K562 (cell line): ENCODE data around the gene TKT. TPM values are rescaled to one million over a fixed set of nuclear protein-coding genes. Genes with fewer than 3 reads are reported as not detected.

ENCODE experiments used
- CREM ChIP-seq: IDR thresholded peaks from 2 replicates; pipeline ENCODE4 v1.6.1; 2014; ENCODE audit warnings: antibody characterized with exemption, low read depth
- FOXM1 ChIP-seq, 2 experiments: fragments of 450-650 bp in 1 of 2; sonication (generic) in 1 of 2; formaldehyde crosslinking in 1 of 2; IDR thresholded peaks; 2 replicates each; pipeline versions ENCODE4 v1.6.1 to v1.9.0; 2017 to 2022; ENCODE audit warnings: low read depth in 2 of 2, mild to moderate bottlenecking in 2 of 2, missing genetic modification reagents in 1 of 2, moderate library complexity in 1 of 2
- HDAC6 ChIP-seq: IDR thresholded peaks from 2 replicates; pipeline ENCODE4 v1.6.1; 2012; ENCODE audit warnings: low read depth, mild to moderate bottlenecking, control low read depth, inconsistent platforms, low read length, moderate library complexity
- MAX ChIP-seq: sonication (generic); formaldehyde crosslinking; IDR thresholded peaks from 2 replicates; pipeline ENCODE4 v1.9.0; 2022; ENCODE audit warnings: mild to moderate bottlenecking, missing genetic modification reagents
- MTA3 ChIP-seq: fragments of 450-650 bp; formaldehyde crosslinking; IDR thresholded peaks from 2 replicates; pipeline ENCODE4 v1.6.1; 2017; ENCODE audit warnings: mild to moderate bottlenecking, borderline replicate concordance
- MXD1 ChIP-seq: fragments of 250-450 bp; sonication (Bioruptor Pico); IDR thresholded peaks from 2 replicates; pipeline ENCODE4 v1.8.0; 2021; ENCODE audit warnings: borderline replicate concordance, mild to moderate bottlenecking, moderate library complexity; ENCODE audit not compliant: poor library complexity, severe bottlenecking
- NKRF ChIP-seq: fragments of 450-650 bp; IDR thresholded peaks from 2 replicates; pipeline ENCODE4 v1.6.1; 2016; ENCODE audit warnings: borderline replicate concordance
- RBM22 ChIP-seq: fragments of 200-400 bp; formaldehyde crosslinking; IDR thresholded peaks from 2 replicates; pipeline ENCODE4 v1.6.1; 2018; ENCODE audit warnings: low read length, low read depth; ENCODE audit not compliant: poor library complexity, severe bottlenecking
- RBM34 ChIP-seq: fragments of 200-400 bp; formaldehyde crosslinking; IDR thresholded peaks from 2 replicates; pipeline ENCODE4 v1.6.1; 2018; ENCODE audit warnings: low read length, borderline replicate concordance; ENCODE audit not compliant: insufficient read depth
- RNF219 ChIP-seq: fragments of 250-450 bp; sonication (Bioruptor Pico); IDR thresholded peaks from 2 replicates; pipeline ENCODE4 v1.5.0; 2022; ENCODE audit warnings: mild to moderate bottlenecking
- STAT6 ChIP-seq: sonication (generic); formaldehyde crosslinking; IDR thresholded peaks from 2 replicates; pipeline ENCODE4 v1.8.1; 2023; ENCODE audit warnings: mild to moderate bottlenecking, missing genetic modification reagents
- TBP ChIP-seq: optimal IDR thresholded peaks from 2 replicates; pipeline ENCODE3; 2011; ENCODE audit warnings: low read depth, low read length, improper control_type of control experiment
- TRIM28 ChIP-seq: fragments of 450-650 bp; IDR thresholded peaks from 2 replicates; pipeline ENCODE4 v1.6.1; 2017
- ZBTB33 ChIP-seq: sonication (generic); formaldehyde crosslinking; IDR thresholded peaks from 2 replicates; pipeline ENCODE4 v1.8.1; 2023; ENCODE audit warnings: mild to moderate bottlenecking, missing genetic modification reagents
- ZFP1 ChIP-seq: fragments of 450-650 bp; formaldehyde crosslinking; IDR thresholded peaks from 2 replicates; pipeline ENCODE4 v1.4.0; 2020; ENCODE audit warnings: mild to moderate bottlenecking, mixed read lengths
- polyA plus RNA-seq, 8 experiments: library from polyadenylated mRNA; depleted of rRNA in 4 of 8; stranded (reverse) in 5 of 8; unstranded in 3 of 8; fragments of >200 nt; fragmentation: Nextera tagmentation in 2 of 8; fragmentation: Illumina TruSeq in 1 of 8; extraction: Ambion mirVana in 2 of 8; extraction: Trizol in 1 of 8; gene quantifications; 2 replicates each; pipeline versions ENCODE4 v1.2.1 to v1.2.3, GENCODE V29; 2011 to 2014; ENCODE audit warnings: inconsistent platforms in 1 of 8, missing spikeins in 1 of 8
- total RNA-seq, 7 experiments: library from RNA; depleted of rRNA in 6 of 7; stranded (reverse); fragments of >200 nt in 6 of 7; fragmentation: Illumina TruSeq in 2 of 7; extraction: Trizol in 2 of 7; gene quantifications; 2 replicates each; pipeline versions ENCODE4 v1.2.1 to v1.2.3, GENCODE V29; 2011 to 2021; ENCODE audit warnings: low replicate concordance in 1 of 7

Gene TKT
- total and polyA plus RNA-seq, 9 of the 15 experiments (the other 6 are each of a cell fraction or from before 2014, with no cell fraction given): 58.1 to 401 (median 187) TPM

GRCh38 chr3:53255775-53256703 is at the start of gene TKT (continued):
- TF ChIP-seq STAT6 (CRISPR knock-in tag) (no peak), ZFP1 (CRISPR knock-in tag) (no peak), CREM (peak; percentile 67), MXD1 (no peak), MAX (peak; percentile 77), MTA3 (no peak; the same call in 1 of the 2 replicates), RNF219 (no peak), TBP (peak; percentile 73), NKRF (0 out of 2 replicates have a peak, but pooled peaks have one; percentile 46), FOXM1 (IDR thresholded peaks at IDR 0.05; ENCODE audit: low read depth) (no peak), FOXM1 (CRISPR knock-in tag; IDR thresholded peaks at IDR 0.05; ENCODE audit: low read depth) (no peak), HDAC6 (no peak), RBM34 (no peak), ZBTB33 (CRISPR knock-in tag) (0 out of 2 replicates have a peak, but pooled peaks have one; percentile 16), RBM22 (no peak), TRIM28 (no peak)
